ENCODE measurements around the gene NPAS3.

NPAS3 gene

DNA sequence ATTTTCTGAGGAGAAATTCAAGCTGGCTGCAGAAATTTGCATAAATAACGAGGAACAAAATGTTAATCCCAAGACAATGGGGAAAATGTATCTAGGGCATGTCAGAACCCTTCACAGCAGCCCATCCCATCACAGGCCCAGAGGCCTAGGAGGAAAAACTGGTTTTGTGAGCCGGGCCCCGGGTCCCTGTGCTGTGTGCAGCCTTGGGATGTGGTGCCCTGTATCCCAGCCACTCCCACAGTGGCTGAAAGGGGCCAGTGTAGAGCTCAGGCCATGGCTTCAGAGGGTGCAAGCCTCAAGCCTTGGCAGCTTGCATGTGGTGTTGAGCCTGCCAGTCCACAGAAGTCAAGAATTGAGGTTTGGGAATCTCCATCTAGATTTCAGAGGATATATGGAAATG is 57.7 kb downstream of the NPAS3 start:
- no peak for DNase-seq (ENCODE audit: low read depth)
- no peak overlapping the region for H3K4me3 ChIP-seq (ENCODE audit: control insufficient read depth, low read depth, low read length)
- TF ChIP-seq, protein P1, sequence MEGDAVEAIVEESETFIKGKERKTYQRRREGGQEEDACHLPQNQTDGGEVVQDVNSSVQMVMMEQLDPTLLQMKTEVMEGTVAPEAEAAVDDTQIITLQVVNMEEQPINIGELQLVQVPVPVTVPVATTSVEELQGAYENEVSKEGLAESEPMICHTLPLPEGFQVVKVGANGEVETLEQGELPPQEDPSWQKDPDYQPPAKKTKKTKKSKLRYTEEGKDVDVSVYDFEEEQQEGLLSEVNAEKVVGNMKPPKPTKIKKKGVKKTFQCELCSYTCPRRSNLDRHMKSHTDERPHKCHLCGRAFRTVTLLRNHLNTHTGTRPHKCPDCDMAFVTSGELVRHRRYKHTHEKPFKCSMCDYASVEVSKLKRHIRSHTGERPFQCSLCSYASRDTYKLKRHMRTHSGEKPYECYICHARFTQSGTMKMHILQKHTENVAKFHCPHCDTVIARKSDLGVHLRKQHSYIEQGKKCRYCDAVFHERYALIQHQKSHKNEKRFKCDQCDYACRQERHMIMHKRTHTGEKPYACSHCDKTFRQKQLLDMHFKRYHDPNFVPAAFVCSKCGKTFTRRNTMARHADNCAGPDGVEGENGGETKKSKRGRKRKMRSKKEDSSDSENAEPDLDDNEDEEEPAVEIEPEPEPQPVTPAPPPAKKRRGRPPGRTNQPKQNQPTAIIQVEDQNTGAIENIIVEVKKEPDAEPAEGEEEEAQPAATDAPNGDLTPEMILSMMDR (IDR thresholded peaks at IDR 0.05; ENCODE audit: control insufficient read depth, insufficient read depth, low read depth, low read length, missing control alignments), result no peak

DNA sequence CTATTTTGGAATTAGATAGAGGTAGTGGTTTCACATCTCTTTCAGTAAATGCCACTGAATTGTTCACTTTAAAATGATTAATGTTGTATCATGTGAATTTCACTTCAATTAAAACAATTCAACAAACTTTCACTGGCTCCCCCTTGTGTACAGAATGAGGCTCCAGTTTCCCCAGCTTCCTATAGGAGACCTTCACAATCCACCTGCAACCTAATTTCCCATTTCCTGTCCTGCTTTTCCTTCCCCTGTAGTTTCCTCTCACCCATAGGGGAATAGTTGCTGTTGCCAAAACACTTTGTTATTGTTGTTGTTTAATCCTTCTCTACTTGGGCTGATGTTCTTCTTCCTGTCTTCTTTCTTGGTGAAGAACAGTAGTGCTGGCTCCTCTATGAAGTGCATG is 59.8 kb downstream of the NPAS3 start:
- TF ChIP-seq, protein P1 (IDR thresholded peaks at IDR 0.05; ENCODE audit: control insufficient read depth, insufficient read depth, low read depth, low read length, missing control alignments), result peak; percentile 66
- DNase-seq (ENCODE audit: low read depth), result peak; percentile 14

DNA sequence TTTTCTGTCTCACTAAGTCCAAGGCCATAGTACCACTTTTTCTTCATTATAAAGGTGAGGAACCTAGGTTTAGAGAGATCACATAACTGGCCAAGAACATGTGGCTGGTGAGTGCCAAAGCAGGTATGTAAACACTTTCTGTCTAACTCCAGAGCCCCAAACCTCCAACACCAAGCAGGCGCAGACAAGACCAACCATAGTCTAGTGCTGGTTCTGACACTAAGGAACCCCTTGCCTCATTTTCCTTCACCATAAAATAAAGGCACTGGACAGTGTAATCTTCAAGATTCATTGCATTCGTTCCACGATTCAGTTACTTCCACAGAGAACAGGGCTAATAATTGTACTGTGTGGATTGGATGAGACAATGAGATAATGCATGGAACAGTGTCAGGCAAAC is 71.0 kb downstream of the NPAS3 start:
- no peak for DNase-seq (ENCODE audit: low read depth)
- TF ChIP-seq, protein P1 (IDR thresholded peaks at IDR 0.05; ENCODE audit: control insufficient read depth, insufficient read depth, low read depth, low read length, missing control alignments), result no peak
- H3K4me3 ChIP-seq (ENCODE audit: control insufficient read depth, low read depth, low read length), result no peak overlapping the region

More for the DNA sequence above, 59.8 kb downstream of the NPAS3 start:
- H3K4me3 ChIP-seq (ENCODE audit: control insufficient read depth, low read depth, low read length), result no peak overlapping the region

DNA sequence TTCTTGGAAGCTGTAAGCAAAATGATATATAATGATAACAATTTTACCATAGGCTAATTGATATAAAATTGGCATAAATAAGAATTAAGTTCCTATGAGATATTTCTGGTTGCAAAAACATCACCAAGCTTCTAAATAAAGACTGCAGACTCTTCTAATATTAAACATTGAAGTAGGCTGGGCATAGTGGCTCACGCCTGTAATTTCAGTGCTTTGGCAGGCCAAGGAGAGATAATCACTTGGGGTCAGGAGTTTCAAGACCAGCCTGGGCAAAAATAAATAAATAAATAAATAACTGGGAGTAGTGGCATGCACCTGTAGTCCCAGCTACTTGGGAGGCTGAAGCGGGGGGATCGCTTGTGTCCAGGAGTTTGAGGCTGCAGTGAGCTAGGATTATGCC is 71.8 kb downstream of the NPAS3 start:
- no peak overlapping the region for H3K4me3 ChIP-seq (ENCODE audit: control insufficient read depth, low read depth, low read length)
- TF ChIP-seq, protein P1 (IDR thresholded peaks at IDR 0.05; ENCODE audit: control insufficient read depth, insufficient read depth, low read depth, low read length, missing control alignments), result no peak
- no peak for DNase-seq (ENCODE audit: low read depth)

DNA sequence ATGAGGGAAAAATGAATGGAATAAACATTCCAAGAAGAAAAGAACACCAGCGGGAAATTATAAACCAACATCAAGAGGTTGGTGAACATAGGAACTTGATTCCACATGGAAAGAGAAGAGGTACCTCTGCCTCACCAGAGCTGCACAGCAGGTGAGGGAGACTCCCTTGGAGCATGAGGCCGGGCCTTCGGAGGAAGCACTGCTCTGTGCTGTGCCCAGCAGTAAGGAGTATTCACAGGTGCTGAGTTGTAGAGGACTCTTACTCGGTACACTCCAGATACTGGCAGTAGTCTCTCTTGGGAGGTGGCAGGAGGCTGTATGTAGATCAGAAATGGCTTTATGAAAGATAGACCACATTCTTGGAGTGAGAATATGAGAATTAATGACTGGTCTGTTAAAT is 76.0 kb downstream of the NPAS3 start:
- DNase-seq (ENCODE audit: low read depth), result no peak
- H3K4me3 ChIP-seq (ENCODE audit: control insufficient read depth, low read depth, low read length), result no peak overlapping the region
- TF ChIP-seq, protein P1 (IDR thresholded peaks at IDR 0.05; ENCODE audit: control insufficient read depth, insufficient read depth, low read depth, low read length, missing control alignments), result no peak

DNA sequence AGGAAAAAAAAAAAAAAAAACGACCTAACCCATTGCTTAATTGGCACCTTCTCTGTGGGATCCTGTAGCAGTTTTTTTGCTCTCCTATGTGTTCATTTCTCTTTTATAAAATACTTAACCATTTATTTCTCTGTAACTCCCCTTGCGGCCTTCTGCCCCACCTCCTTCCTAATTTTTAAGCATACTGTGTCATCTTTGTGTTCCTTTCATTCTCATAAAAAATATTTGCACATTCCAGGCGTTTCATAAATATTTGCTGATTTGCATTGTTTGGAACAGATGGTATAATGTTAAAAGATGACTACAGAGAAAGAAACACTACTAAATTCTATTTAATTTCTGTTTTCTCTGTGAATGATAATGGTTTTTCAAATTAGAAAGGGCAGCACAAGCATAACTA is 77.9 kb downstream of the NPAS3 start:
- no peak overlapping the region for H3K4me3 ChIP-seq (ENCODE audit: control insufficient read depth, low read depth, low read length)
- TF ChIP-seq, protein P1 (IDR thresholded peaks at IDR 0.05; ENCODE audit: control insufficient read depth, insufficient read depth, low read depth, low read length, missing control alignments), result no peak
- no peak for DNase-seq (ENCODE audit: low read depth)

DNA sequence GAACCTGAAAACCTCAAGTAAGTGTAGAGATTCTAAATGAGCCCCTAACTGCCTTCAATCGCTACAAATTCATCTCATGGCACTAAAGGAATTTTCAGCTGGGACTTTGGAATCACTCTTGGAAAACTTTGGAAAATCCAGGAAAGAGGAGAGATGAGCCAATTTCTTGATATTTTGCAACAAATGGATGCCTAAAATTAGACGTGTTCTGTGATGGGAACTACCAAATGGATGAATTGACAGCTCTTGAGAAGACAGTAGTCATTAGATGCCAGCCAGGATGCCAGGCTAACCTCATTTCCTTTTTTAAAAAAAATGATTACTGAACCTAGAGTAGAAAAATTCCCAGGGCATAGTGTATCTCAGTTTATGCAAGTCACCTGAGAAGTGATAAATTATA is 78.3 kb downstream of the NPAS3 start:
- DNase-seq (ENCODE audit: low read depth), result no peak
- H3K4me3 ChIP-seq (ENCODE audit: control insufficient read depth, low read depth, low read length), result no peak overlapping the region
- TF ChIP-seq, protein P1 (IDR thresholded peaks at IDR 0.05; ENCODE audit: control insufficient read depth, insufficient read depth, low read depth, low read length, missing control alignments), result no peak

Measured in AG09309 (cell line).